B cell (primary cell): ENCODE measurements around the gene KRT23.

ENCODE experiments used
- EZH2 ChIP-seq: IDR thresholded peaks from 2 replicates; pipeline ENCODE4 v1.6.1; 2012; ENCODE audit warnings: borderline replicate concordance, low read depth, mild to moderate bottlenecking, moderate library complexity, low read length; ENCODE audit not compliant: insufficient read depth, poor library complexity, severe bottlenecking
- TF ChIP-seq, protein P1 (sequence below): fragments of 200-600 bp; IDR thresholded peaks from one replicate; pipeline ENCODE4 v1.8.0; 2022; ENCODE audit warnings: antibody characterized with exemption, mild to moderate bottlenecking

DNA sequence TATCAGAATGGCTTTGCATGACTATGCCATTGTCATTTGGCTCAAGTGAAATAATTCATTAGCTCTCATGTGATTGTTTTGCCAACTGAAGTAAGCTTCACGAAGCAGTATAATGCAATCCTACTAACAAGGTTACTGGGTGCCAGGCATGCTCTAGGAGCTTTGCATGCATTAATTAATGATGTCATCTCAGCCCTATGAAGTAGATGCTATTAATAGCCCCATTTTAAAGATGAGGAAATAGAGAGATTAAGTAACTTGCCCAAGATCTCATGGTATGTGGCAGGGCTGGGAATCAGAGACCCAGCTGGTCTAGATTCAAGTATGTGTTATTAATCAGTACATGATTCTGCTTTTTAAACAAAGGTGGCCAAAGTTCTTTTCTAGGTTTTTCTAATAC is 15.2 kb upstream of the KRT23 start:
- TF ChIP-seq, protein P1, sequence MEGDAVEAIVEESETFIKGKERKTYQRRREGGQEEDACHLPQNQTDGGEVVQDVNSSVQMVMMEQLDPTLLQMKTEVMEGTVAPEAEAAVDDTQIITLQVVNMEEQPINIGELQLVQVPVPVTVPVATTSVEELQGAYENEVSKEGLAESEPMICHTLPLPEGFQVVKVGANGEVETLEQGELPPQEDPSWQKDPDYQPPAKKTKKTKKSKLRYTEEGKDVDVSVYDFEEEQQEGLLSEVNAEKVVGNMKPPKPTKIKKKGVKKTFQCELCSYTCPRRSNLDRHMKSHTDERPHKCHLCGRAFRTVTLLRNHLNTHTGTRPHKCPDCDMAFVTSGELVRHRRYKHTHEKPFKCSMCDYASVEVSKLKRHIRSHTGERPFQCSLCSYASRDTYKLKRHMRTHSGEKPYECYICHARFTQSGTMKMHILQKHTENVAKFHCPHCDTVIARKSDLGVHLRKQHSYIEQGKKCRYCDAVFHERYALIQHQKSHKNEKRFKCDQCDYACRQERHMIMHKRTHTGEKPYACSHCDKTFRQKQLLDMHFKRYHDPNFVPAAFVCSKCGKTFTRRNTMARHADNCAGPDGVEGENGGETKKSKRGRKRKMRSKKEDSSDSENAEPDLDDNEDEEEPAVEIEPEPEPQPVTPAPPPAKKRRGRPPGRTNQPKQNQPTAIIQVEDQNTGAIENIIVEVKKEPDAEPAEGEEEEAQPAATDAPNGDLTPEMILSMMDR = no peak
- no peak for TF ChIP-seq EZH2
